ENCODE results near the gene FAM110A.
"Not testable (repeated sequence)": the region's sequence is repeated elsewhere in the genome, so short reads cannot be mapped to it uniquely, and the experiment has no call there.

The FAM110A gene

DNA sequence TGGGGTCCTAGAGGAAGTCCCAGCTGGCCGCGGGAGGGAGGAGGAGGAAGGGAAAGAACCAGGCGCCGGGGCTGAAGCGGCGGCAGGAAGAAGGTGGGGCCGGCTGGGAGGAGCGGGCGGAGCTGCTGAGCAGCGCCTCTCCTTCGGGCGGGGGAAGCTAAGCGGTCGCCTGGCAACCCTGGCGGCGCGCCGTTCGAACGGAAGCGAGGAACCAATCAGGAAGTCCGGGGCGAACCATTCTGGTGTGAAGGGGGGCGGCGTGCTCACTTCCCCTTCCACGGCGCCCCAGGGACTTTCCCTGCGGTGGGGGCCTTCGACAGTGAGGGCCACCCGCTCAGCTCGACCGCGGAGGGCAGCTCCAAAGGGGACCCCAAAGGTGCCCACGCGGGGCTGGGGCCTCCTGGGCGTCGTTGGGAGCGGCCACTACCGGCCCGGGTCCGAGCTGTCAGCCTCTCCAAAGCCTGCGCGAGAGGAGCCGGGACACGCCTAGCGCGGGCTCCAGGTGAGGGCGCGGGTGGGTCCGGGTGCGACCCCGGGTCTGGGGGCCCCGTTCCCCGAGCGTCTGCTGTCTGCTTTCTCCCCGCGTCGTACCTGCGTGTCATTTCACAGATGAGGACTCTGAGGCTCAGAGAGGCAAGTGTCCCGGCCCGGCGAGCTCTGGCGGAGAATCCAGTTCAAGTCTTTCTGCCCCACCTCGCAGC, at the start of gene FAM110A:
Gene FAM110A (plus strand): TSS at position 266 of the 701 bp plus-strand sequence. CDS start 11,090 bp downstream, outside the sequence.
- peak; percentile 95 for DNase-seq (ENCODE audit: low read depth)

DNA sequence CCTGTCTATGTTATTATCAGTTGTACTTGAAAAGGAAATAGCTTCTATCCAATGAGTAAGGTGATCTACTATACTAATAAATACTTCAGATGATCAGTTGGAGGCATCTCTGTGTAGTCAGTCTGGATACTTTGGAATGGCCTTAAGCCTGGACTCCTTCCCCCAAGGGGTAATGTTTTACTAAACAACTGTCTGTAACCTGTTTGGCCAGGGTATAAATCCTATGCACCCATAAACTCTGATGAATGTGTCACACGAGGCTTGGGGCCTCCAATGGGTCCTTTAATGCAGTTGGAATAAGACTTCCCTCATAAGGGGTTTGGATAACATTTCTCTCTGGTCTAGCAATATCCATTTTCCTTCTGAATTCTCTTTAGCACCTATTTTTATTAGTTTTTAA, 45.7 kb upstream of the FAM110A start:
- DNase-seq (ENCODE audit: low read depth), result no peak

DNA sequence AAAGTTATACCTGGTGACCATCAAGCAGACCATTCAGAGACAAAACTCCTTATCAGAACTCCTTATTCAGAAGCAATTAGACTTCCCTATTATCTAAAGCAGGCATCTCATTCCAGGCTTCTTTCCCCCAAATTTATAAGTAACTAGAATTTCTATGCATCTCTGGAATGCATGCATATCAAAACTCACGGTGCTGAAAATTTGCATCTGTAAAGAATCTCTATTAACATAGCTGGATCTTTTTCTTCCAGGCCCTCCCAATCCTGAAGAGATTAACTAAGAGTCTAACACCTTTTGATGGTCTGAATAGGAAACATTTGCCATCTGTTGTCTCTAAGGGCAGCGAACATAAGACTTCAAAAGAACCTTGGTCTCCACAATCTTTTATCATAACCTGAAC, 42.5 kb upstream of the FAM110A start:
- no peak for DNase-seq (ENCODE audit: low read depth)

DNA sequence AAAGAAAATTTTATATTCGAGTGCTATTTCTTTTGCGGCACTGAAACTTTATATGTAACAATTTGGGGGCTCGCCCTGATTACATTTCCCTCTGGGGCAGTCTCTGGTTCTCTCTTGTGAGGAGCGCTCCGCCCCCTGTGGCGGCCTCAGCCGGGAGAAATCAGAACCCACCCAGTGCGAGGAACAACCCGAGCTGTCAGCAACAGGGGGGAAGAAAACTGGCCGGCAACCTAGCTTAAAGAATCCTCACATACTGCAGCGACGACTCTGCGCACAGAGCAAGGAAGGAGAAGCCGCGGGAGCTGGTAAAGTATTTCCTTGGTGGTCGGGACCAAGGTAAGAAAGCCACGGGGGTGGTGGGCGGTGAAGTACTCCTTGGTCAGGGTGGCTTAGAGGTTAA, 41.3 kb upstream of the FAM110A start:
- no peak for DNase-seq (ENCODE audit: low read depth)

DNA sequence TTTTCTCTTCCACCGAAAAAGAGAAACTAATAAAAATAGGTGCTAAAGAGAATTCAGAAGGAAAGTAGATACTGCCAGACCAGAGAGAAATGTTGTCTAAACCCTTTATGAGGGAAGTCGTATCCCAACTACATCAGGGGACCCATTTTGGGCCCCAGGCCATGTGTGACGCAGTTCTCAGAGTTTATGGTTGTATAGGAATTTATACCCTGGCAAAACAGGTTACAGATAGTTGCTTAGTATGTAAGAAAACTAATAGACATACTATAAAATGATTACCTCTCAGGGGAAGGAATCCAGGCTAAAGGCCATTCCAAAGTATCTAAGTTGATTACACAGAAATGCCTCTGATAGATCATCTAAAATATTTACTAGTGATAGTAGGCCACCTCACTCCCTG, 36.6 kb upstream of the FAM110A start:
- DNase-seq (ENCODE audit: low read depth), result no peak

DNA sequence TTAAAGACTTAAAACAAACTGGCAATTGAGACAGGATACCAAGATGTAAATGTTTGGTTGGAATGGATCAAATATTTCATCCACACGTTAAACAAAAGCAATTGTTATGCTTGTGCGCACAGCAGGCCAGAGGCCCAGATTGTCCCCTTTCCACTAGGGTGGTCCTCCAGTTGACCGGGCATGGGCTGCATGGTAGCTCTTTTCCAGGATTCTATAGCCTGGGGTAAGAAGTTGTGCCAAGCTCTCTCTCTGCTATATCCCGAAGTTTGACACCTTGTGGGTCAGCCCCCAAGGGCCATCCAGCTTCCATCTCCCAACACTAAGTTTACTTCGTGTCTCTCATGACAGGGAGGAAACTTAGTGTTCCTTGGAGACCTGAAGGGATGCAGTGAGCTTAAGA, 34.8 kb upstream of the FAM110A start:
- not testable (repeated sequence) for DNase-seq (ENCODE audit: low read depth)

DNA sequence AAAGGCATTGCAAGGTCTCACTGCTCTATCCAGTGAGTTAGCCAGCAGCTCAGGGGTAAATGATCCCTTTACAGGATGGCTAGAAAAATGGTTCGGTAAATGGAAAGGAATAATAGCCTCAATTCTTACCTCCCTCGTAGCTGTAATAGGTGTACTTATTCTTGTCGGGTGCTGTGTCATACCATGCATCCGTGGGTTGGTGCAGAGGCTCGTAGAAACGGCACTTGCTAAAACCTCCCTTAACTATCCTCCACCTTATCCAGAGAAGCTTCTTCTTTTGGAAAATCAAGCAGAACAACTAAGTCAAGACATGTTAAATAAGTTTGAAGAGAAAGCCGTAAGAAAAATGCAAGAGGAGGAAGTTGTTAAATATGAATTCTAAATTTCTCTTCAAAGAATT, 33.5 kb upstream of the FAM110A start:
- not testable (repeated sequence) for DNase-seq (ENCODE audit: low read depth)

DNA sequence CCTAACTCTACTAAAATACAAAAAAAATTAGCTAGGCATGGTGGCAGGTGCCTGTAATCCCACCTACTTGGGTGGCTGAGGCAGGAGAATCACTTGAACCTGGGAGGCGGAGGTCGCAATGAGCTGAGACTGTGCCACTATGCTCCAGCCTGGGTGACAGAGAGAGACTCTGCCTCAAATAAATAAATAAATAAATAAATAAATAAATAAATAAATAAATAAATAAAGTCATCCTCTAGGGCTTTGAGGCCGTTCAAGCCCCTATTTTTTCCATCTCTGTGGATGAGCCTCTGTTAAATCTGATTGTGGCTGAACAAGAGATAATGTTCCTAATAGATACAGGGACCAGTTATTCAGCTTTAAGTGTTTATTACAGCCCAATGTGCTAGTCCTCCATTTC, 31.8 kb upstream of the FAM110A start:
- DNase-seq (ENCODE audit: low read depth), result no peak

DNA sequence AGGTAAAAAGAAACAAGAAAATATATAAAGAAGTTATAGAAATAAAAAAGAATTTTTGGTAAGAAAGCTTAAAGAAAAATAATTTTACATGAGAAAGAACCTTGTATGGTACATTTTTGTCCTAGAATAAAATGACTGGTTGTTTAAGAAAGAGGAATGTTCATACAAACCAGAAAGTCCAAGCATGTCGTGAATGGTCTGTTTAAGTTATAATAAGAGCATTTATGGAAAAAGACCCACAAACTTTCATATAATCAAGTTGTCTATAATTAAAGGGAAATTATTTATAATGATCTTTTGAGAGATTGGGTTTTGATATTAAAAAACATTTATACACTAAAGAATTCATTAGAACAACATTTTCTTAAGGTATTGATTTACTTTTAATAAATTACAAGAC, 27.8 kb upstream of the FAM110A start:
- DNase-seq (ENCODE audit: low read depth), result no peak

DNA sequence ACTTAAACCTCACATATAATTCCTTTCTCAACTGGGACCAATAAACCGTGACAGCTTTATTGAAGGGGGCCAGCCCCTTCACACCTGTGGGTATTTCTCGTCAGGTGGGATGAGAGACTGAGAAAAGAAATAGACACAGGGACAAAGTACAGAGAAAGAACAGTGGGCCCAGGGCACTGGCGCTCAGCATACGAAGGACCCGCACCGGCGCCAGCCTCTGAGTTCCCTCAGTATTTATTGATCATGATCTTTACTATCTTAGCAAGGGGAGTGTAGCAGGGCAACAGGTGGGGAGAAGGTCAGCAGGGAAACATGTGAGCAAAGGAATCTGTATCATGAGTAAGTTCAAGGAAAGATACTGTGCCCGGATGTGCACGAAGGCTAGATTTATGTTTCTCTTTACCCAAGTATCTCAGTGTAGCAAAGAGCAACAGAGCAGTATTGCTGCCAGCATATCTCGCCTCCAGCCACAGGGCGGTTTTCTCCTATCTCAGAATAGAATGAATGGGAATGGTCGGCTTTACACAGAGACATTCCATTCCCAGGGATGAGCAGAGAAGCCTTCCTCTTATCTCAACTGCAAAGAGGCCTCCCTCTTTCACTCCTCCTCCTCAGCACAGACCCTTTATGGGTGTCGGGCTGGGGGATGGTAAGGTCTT, 21.6 kb upstream of the FAM110A start:
- not testable (repeated sequence) for DNase-seq (ENCODE audit: low read depth)

DNA sequence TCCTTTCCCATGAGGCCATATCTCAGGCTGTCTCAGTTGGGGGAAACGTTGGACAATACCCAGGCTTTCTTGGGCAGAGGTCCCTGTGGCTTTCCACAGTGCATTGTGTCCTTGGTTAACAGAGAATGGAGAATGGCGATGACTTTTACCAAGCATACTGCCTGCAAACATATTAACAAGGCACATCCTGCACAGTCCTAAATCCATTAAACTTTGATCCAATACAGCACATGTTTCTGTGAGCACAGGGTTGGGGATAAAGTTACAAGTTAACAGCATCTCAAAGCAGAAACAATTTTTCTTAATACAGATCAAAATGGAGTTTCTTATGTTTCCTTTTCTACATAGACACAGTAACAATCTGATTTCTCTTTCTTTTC, 21.1 kb upstream of the FAM110A start:
- DNase-seq (ENCODE audit: low read depth), result not testable (repeated sequence)

DNA sequence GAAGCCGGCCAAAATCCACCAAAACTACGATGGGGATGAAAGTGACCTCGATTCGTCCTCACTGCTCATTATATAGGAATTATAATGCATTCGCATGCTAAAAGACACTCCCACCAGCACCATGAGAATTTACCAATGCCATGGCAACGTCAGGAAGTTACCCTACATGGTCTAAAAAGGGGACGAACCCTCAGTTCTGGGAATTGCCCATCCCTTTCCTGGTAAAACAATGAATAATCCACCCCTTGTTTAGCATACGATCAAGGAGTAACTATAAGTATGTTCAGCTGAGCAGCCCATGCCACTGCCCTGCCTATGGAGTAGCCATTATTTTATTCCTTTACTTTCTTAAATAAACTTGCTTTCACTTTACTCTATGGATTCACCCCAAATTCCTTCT, 20.1 kb upstream of the FAM110A start:
- DNase-seq (ENCODE audit: low read depth), result no peak

DNA sequence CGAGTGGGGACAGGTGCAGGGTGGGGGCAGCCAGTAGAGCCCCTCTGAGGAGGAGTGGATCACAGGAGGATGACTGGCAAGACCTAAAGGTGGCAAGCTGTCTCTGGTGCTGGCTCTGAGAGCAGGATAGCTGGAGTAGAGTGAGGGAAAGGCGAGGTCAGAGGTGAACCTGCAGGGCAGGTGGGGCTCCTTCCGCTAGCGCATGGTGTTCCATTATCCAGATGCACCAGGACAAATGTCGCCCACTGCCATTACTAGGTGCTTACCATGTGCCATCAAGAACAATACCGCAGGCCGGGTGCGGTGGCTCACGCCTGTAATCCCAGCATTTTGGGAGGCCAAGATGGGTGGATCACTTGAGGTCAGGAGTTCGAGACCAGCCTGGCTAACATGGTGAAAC, 18.3 kb upstream of the FAM110A start:
- no peak for DNase-seq (ENCODE audit: low read depth)

DNA sequence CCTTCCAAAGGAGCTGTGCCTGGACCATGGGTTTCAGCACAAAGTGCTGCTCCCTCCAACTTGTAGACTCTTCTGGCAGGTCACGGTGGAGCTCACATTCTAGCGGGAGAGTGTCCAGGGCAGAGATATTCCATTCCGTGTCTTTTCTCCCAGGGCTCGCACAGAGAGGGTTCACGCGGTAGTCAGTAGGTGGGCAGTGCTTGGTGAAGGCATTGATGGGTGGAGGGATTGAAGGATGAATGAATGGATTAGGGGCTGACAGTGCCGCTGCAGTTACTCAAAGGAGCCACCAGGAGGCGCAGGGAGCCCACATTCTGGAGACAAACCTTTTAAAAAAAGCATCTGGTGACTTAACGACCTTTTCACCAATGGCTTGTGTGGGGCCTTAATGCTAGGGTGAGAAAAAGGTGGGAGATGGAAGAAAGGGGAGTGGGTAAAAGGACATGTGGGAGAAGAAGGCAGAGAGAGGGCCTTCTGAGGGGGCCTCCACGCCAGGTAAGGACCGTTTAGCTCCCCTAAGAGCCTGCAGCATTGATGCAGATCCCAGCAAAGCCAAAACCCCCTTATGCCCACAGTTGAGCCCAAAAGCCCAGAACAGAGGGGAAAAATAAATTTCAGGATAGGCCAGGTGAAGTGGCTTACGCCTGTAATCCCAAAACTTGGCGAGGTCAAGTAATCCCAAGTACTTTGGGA, 17.5 kb upstream of the FAM110A start:
- peak; percentile 52 for DNase-seq (ENCODE audit: low read depth)

DNA sequence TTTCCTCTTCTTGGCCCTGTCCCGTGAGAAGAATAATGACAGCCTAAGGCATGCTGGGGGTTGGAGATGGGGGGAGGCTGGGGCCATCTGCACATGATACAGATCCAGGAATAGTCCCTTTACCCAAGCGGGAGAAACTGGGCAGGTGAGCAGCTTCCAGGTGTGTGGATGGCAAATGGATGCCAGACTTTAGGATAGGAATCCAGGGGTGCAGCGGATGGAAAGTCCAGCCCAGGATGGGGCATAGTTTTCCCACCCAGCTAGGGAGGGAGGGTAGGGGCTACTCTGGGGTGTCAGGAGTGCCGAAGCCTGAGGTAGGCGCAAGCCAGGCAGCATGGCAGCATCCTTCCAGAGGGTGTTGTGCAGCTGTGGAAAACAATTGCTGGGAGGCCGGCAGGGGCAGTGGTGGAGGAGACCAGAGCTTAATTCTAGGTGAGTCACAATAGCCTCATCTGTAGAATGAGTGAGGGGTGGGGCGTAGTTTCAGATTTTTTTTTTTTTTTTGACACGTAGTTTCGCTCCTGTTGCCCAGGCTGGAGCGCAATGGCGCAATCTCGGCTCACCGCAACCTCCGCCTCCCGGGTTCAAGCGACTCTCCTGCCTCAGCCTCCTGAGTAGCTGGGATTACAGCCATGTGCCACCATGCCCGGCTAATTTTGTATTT, 15.4 kb upstream of the FAM110A start:
- DNase-seq (ENCODE audit: low read depth), result no peak

DNA sequence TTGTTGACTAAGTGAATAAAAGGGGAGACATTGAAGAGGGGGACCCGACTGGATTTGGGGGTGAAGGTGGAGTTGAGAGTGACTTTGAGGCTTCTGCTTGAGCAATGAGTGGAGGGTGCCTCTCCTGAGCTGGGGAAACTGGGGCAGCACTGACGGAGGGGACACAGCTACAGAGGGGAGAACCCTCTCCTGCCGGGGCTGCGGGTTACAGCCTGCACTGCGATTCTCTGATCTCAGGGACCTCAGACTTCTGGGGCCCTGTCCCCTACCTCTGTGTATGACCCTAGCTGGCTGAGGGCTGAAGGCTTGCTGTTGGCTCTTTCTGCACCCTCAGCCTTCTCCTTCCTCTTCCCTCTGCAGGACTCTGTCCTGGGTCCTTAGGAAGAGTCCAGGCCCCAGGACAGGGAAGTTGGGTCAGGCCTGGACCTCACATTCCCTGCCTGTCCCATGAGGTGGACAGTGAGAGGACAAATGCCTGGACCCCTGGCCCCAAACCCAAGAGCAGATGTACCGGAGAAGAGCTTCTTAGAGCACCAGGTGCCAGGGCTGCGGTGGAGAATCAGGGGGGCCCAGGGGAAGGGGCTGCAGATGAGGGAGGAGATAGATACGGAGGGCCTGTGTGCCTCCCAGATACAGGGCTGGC, 13.7 kb upstream of the FAM110A start:
- no peak for DNase-seq (ENCODE audit: low read depth)

DNA sequence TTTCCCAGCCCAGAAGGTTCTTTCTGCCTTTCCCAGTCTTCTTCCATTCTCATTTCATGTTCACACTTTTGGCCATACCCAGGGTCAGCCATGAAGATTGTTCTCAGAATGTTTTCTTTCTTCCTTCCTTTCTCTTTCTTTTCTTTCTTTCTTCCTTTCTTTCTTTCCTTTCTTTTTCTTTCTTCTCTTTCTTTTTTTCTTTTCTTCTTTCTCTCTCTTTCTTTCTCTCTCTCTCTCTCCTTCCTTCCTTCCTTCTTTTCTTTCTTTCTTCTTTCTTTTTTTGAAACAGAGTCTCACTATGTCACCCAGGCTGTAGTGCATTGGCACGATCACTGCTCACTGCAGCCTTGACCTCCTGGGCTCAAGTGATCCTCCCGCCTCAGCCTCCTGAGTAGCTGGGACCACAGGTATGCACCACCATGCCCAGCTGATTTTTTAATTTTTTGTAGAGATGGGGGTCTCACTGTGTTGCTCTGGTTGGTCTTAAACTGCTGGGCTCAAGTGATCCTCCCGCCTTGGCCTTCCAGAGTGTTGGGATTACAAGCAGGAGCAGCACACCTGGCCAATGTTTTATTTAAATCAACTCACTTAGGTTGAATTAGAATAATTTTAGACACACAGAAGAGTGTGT, 13.1 kb upstream of the FAM110A start:
- DNase-seq (ENCODE audit: low read depth), result no peak

DNA sequence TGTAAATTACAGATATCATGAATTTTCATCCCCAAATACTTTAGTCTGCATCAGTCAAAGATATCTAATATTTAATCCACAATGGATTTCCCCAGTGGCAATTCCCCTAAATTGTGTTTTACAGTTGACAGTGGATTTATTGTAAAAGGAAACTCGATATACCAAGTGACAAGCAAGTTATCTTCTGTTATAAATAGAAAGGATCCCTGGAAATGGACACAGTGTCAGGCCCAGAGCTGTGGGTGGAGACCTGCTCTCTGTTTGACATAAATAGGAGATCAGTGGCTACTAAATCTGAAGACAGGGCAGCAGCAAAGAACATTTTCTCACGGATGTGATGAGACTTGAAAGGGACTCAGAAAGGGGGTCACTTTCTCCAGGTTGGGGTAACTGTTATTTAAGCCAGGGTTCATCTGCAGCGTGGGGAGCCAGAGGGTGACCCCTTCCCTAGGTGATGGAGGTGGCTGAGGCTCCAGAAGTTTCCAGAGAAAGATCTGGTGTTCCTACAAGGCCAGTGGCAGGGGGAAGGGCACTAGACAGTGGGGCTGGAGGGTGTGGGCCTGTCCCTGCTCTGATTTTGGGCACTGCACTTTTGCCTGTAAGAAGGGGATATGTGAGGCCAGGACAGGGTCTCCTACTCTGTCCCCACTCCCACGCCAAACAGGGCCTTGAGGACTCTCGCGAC, 12.3 kb upstream of the FAM110A start:
- DNase-seq (ENCODE audit: low read depth), result no peak

DNA sequence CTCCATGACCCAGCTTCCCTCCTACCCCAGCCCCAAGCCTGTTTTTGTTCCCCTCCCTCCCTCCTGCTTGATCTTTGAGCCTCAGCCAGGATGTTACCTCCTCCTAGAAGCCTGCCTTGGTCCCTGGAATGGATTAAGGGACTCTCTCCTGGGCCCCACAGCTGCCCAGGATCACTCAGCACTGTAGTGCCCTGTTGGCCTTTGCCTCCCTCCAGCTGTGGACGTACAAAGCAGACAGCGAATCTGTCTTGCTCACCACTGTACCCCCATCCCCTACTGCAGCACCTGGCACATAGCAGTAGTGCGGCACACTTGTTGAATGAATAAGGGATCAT, 11.8 kb upstream of the FAM110A start:
- no peak for DNase-seq (ENCODE audit: low read depth)

DNA sequence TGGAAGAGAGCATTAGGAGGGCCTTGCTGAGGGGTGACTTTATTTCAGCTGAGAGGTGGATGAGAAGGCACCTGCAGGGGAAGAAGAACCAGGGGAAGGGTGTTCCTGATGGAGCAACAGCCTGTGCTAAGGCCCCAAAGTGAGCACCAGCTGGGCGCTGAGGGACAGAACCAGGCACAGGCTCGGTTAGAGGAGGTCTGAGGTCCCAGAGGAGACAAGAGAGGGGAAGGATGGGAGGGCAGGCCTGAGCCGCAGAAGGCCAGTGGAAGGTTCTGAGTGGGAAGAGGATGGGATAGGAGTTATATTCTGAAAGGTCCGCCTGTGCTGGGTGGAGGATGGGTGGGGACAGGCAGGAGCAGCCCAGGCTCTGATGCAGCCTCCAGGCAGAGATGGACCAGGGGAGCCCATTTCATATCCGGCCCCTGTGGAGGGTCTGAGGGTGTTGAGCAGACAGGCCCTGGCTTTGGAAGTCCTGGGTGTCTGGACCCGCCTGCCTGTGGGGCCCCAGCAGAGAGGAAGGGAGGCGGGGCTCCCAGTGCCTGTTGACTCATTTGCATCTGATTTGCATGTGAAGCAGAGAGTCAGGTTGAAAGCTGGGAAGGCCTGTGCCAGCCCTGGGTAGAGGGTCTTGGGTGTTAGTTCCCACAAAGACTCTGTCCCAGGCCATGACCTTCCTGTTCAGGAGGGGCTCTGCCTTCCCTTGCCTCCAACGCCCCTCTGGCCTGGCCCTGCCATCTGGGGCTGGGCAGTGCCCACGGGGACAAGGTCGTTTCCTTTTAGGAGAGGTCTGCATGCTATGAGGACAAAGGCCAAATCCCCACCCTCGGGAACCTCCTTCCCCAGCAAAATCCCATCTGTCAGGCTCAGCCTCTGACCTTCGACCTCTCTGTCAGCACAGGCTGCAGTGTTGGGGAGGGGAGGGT, 10.6 kb upstream of the FAM110A start:
- DNase-seq (ENCODE audit: low read depth), result no peak
